CD4-positive, alpha-beta T cell treated with Interleukin-2 at 100 ng/mL for 4 hours (primary cell): ENCODE measurements around the gene OR6J1.
A peak's percentile ranks its signal among the peaks of the same experiment; 100 is the strongest.

ENCODE experiments used
- DNase-seq: peaks from one replicate; pipeline ENCODE4 v3.0.0-alpha.2; 2020; ENCODE audit warnings: low spot score

The OR6J1 gene

GRCh38 chr14:22602862-22603261 is 41.3 kb downstream of the OR6J1 start:
- no peak for DNase-seq

GRCh38 chr14:22601996-22602395 is 42.2 kb downstream of the OR6J1 start:
- no peak for DNase-seq

- DNase-seq, result no peak
Measured at GRCh38 chr14:22601456-22601855, 42.7 kb downstream of the OR6J1 start.

GRCh38 chr14:22600027-22600426 is 44.1 kb downstream of the OR6J1 start:
- no peak for DNase-seq

GRCh38 chr14:22599349-22599748 is 44.8 kb downstream of the OR6J1 start:
- no peak for DNase-seq

DNA sequence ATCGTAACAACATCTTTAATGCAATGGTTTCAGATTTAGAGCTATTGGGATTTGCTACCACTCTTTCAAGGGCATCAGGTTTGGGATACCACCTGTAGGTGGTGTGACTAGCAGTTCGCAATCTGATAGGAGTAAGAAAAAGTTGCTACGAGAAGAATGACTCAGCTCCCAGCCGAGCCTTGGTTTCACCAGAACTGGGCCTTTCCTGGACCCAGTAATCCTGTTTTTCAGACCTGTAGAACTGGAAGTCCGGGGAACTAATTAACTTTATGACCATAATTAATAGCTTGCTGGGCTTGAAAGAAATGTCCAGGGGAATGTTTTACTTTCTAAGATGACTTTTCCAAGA is 45.3 kb downstream of the OR6J1 start:
- DNase-seq, result peak; percentile 43

DNA sequence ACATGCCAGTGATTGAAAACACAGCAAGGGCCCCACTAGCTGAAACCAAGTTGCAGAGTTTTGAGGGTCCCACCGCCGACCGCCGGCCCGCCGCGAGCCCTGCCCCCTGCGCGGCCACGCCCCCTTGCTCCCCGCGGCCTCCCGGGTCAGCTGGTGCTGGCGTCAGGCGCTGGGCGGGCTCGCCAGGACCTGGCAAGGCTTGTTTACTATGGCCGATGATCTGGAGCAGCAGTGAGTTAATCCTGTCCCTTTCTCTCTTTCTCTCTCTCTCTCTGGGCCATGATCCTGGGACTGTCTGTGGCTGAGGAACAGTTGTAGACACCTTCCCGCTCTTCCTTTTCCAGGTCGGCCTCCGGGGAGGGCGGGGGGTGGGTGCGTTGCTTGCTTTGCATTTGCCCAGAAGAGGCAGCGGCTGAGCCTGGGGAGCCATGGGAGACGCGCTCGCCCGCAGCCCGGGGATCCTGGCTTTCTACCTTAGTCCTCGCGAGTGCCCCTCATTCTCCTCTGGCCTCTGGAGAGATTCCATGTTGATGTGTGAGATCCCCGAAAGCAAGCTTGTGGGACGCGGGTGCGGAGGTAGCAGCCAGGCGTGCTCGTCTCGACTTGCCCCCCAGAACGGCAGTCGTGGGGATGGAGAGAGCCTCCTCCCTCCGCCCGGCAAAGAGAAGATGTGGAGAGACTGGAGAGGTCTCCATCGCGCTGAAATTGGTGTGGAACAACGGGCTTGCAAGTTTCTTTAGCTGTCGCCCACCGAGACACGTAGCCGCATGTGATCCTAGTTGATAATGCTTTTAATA is 45.9 kb downstream of the OR6J1 start, which contains the start of gene ABHD4:
ABHD4 (plus strand) TSS at position 202 of the 797 bp plus-strand sequence; CDS start at position 209, 7 bp downstream.
- peak; percentile 54 for DNase-seq

DNA sequence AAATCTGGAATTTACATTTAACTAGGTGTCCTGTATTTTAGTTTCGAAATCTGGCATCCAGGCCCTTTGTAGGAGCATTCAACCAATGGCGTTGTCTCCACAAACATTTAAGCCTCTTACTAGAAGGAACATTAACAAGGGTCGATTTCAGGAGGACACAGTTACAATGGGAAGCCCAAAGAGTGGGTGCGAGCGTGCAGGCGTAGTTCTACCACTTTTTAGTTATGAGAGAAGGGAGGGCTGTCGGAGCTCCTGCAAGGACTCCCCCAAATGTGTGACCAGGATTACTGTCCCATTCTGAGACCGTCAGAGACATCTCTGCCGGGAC is 46.4 kb downstream of the OR6J1 start:
- no peak for DNase-seq

GRCh38 chr14:22597265-22597664 is 46.9 kb downstream of the OR6J1 start:
- DNase-seq, result no peak

DNA sequence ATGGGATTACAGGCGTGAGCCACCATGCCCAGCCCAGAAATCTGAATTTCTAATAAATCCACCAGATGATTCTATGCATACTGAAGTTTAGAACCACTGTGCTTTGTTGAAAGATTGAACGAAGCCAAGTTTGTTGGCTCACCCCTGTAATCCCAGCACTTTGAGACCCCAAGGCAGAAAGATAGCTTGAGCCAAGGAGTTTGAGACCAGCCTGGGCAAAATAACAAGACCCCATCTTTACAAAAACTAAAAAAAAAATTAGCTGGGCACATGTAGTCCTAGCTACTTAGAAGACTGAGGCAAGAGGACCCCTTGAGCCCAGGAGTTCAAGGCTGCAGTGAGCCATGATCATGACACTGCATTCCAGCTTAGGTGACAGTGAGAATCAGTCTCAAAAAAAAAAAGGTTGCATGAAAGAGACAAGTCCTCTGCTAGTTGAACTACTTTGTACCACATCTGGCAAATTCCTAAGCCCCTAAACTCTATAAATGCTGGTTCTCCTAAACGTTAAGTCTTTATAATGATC is 47.7 kb downstream of the OR6J1 start:
- no peak for DNase-seq

GRCh38 chr14:22594156-22594716 is 49.9 kb downstream of the OR6J1 start:
- no peak for DNase-seq

DNA sequence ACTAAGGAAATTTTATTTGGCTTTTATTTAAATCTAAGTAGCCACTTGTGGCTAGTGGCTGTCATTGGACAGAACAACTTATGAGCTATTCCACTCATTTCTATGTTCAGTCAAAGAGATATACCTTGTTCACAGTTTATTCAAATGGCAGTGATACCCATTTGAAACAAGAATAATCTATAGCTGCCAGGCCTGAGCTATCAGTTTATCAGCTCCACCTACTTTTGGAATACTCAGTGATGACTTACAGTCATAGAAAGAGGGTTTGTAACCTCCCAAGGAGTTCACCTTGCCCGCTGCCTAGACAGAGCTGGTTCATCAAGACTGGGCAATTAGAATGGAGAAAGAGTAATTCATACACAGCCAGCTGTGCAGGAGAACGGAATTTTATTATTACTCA is 50.6 kb downstream of the OR6J1 start:
- no peak for DNase-seq

DNA sequence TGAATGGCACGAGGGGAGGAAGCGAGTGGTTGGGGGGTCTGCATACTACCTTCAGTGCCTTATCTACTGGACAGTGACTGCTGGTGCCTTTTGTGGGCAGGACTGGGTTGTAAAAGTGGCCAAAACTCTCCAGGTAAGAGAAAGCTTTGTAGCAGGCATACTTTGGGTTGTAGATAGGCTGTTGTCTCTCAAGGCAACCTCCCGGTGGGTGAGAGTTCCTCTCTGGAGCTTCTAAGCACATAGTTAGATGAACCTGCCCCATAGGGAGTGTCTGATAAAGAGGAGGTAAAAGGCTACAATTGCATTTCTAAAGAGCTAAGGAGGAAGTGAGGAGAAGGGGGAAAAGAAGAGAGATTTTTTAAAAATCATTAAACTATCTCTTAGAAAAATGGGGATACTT is 51.0 kb downstream of the OR6J1 start:
- DNase-seq, result no peak

DNA sequence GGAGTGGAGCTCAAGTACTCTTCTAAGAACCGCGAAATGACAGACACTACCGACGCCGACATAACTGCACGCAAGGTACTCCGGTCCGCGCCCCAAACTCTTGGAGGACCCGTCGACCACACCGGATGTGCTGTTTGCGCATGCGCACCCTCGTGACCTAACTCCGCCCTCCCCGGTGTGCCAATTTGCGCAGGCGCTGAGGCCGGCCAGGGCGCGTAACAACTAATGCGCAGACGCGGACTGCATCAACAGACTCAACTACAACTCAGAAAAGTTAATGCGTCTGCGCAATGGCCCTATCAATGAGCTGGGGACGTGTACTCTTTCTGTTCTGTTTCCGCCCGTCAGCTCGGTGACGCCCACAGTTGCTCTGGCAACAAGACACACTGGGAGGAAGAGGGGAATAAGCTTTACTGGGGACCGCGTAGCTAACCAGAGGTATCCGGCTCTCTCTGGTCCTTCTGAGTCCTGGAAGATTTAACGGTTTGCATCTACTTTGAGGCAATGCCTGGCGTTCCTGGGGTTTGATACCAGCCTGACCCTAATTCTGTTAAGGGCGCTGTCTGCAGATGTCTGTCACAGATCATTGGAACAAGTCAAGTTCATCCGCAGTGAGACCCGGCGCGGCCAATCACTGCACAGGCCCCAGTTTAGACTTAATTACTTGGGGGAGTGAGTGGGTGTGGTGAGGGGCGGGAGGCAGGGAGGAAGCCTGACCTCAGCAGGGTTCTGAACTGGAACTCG is 54.9 kb downstream of the OR6J1 start, which contains the start of gene DAD1:
DAD1 (minus strand) TSS at position 129 of the 744 bp plus-strand sequence; CDS start at position 62, 67 bp downstream.
- DNase-seq, result peak; percentile 99

GRCh38 chr14:22588526-22589095 is 55.5 kb downstream of the OR6J1 start:
- peak; percentile 62 for DNase-seq

DNA sequence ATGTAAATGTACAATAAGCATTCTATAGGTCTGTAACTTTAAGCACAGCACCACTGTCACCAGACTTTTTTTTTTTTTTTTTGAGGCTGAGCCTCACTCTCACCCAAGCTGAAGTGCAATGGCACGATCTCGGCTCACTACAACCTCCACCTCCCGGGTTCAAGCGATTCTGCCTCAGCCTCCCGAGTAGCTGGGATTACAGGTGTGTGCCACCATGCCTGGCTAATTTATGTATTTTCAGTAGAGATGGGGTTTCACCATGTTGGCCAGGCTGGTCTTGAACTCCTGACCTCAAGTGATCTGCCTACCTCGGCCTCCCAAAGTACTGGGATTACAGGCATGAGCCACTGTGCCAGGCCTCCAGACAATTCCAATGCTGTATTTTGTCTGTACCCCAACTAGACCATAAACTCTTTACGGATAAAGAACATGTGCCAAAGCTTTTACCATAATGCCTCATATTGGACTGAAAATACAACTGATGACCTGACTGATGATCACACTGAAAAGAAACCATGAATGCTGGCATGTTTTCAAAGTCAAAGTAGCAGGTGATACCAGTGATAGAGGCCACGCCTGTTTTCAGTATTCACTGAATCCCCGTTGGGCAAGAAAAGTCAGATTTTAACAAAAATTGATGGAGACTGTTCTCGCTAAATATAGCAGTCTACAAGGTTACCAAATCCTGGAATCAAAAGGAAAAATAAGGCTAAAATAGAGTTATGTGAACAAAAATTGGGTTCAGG is 56.3 kb downstream of the OR6J1 start:
- peak; percentile 35 for DNase-seq

GRCh38 chr14:22587247-22587646 is 56.9 kb downstream of the OR6J1 start:
- no peak for DNase-seq

DNA sequence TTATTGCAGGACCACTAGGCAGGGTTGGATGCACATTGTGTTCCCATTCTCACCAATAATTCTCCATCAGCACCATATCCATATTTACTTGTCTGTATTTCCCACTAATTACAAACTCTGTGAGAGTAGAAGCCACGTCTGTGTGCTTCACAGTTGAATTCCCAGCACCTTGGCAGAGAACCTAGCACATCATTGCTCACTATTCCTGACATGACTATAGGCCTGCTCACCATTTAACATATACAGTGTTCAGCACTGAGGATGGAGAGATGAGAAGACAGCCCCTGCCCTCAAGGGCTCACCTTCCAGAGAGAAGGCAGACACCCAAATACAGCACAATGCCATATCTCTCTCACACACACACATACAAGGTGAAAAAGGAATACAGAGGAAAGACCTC is 60.2 kb downstream of the OR6J1 start:
- no peak for DNase-seq
